Cardiac muscle cell (in vitro differentiated cells and primary cell): ENCODE measurements around the gene MMP24. TPM values are rescaled to one million over a fixed set of nuclear protein-coding genes. Genes with fewer than 3 reads are reported as not detected.
A peak's percentile ranks its signal among the peaks of the same experiment; 100 is the strongest.

Experiments used
- DNase-seq, 2 donors: peaks; one replicate each; pipeline versions ENCODE4 v3.0.0 to v3.0.0-alpha.2; 2010 to 2017; ENCODE audit warnings: low read depth in 1 of 2, low spot score in 1 of 2
- H3K27ac ChIP-seq: fragments of 200-600 bp; sonication (generic); 2 replicates; pipeline ENCODE4 v1.5.1; 2016
- H3K27me3 ChIP-seq: fragments of 200-600 bp; sonication (generic); 2 replicates; pipeline ENCODE4 v1.6.0; 2016; ENCODE audit warnings: control low read depth
- H3K36me3 ChIP-seq: fragments of 200-600 bp; sonication (generic); 2 replicates; pipeline ENCODE4 v1.5.1; 2016; ENCODE audit warnings: control low read depth
- H3K4me1 ChIP-seq: fragments of 200-600 bp; sonication (generic); 2 replicates; pipeline ENCODE4 v1.8.1; 2017; ENCODE audit warnings: low read depth, mild to moderate bottlenecking, mixed run types
- H3K4me3 ChIP-seq: fragments of 200-600 bp; sonication (generic); 2 replicates; pipeline ENCODE4 v1.5.1; 2016; ENCODE audit warnings: mild to moderate bottlenecking
- H3K9me3 ChIP-seq: fragments of 200-600 bp; sonication (generic); 2 replicates; pipeline ENCODE4 v1.5.1; 2017; ENCODE audit warnings: low read depth, mild to moderate bottlenecking, control low read depth
- CTCF ChIP-seq: IDR thresholded peaks from 2 replicates; pipeline ENCODE4 v1.5.1; 2012; ENCODE audit warnings: low read depth, mild to moderate bottlenecking, low read length
- polyA plus RNA-seq: library from polyadenylated mRNA; unstranded; fragments of >200 nt; fragmentation: Nextera tagmentation; extraction: Ambion mirVana; gene quantifications from 2 replicates; pipeline ENCODE4 v1.2.1, GENCODE V29; 2016
- total RNA-seq: library from RNA; depleted of rRNA; stranded (reverse); fragments of >200 nt; gene quantifications from 2 replicates; pipeline ENCODE4 v1.2.3, GENCODE V29; 2016

The MMP24 gene
- total and polyA plus RNA-seq, 2 experiments from 2014 or later, result 5.9 to 8.9 TPM

DNA sequence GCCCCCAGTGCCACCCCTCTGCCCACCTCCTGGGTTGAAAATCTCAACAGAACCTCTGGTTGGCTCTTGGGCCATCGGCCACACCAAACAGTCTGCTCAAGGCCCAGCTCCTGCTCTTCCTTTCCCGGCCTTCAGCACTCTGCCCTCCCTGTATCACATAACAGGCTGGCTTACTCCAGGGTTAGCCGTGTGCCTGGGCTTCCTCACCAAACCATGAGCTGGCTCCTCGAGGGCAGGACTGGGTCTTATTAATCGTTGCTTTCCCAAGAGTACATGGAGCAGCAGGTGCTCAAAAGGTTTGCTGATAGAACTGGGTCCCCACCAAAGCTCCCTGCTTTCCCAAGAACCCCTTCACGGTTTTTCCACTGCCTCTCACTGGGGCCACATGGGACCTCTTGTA is 78.5 kb downstream of the MMP24 start:
- Histone ChIP-seq H3K9me3 (no peaks in the 10 kb centered on the region), H3K36me3 (no peaks in the 10 kb centered on the region), H3K4me3 (no peak overlapping the region), H3K27ac (no peak overlapping the region), H3K4me1 (no peaks in the 10 kb centered on the region), H3K27me3 (no peaks in the 10 kb centered on the region)
- DNase-seq, result no peak
- TF ChIP-seq CTCF, result no peak

DNA sequence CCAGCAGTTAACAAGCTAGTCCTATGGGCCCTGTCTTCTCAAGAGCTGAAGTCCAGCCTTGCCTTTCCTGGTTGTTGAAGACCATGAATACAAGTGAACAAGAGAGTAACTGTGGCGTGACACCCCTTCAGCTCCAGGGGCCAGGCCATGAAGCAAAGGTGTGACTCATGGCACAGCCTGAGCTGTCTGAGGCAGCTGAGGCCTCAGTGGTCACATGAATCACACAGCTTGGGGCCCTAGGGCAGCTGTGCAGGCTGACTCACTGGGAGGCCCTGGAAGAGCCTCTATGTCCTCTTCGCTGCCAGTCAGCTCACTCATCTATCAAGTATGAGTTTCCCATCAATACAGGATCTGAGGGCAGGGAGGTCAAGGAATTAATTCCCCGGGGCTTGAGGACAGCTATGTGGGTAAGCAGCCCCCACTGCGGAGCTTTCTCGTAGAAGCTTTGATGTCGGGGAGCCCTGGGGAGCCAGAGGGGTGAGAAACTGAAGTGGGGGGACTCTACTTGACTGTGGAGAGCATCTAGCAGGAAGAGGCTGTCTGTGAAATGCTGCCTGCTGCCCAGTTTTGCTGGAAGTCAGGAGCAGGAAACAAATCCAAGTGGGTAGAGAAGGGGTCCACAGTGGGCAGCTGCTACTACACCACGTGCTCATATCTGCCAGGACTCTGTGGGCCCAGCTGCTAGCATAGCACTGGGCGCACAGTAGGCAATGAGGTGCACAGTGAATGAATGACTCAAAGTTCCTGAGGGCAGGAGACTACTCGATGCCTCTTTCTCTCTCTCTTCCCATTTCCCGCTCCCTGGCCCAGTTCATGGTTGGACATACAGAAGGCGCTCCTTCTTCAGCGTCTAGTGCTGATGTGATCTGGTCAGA is 79.4 kb downstream of the MMP24 start:
- Histone ChIP-seq H3K27ac (no peak overlapping the region), H3K4me3 (no peak overlapping the region), H3K4me1 (no peaks in the 10 kb centered on the region), H3K9me3 (no peaks in the 10 kb centered on the region), H3K36me3 (no peaks in the 10 kb centered on the region), H3K27me3 (no peaks in the 10 kb centered on the region)
- TF ChIP-seq CTCF, result no peak
- DNase-seq, result peak in 1 of 2 donors; percentile 95

DNA sequence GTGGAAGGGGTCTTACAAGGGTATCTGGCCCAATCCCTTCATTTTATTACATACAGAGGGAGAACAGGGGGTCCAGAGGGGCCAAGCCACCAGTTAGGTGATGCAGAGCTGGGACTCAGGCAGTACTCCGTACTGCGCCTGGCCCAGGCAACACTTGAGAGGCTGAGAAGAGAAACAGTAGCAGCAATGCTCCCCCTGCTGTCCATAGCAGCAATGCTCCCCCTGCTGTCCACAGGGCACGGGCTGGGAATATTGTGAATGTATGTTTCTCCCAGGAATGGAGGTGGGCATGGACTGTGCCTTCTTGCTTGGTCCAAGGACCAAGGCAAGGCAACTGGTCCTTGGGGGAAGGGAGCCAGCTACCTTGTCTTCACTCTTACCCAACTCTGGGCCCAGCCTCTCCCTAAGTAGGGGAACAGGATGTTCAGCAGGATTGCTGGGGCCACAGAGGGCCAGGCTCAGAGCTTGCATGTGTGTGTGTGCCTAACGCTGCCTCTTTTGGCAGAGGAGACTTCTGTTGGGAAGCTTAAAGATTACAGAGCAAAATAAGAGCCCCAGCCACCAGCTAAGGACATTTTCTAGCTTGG is 80.5 kb downstream of the MMP24 start:
- Histone ChIP-seq H3K4me1 (no peaks in the 10 kb centered on the region), H3K27ac (peak overlapping the region; percentile 56)
- peak; percentile 83 to 84 for DNase-seq

GRCh38 chr20:35307666-35308653 is 81.5 kb downstream of the MMP24 start:
- TF ChIP-seq CTCF, result no peak
- Histone ChIP-seq H3K27me3 (no peaks in the 10 kb centered on the region), H3K4me1 (no peaks in the 10 kb centered on the region), H3K4me3 (no peak overlapping the region), H3K36me3 (peaks cover 4% of the 10 kb centered on the region), H3K9me3 (no peaks in the 10 kb centered on the region), H3K27ac (peak overlapping the region; percentile 56)
- DNase-seq, result peak in 1 of 2 donors; percentile 73

More for the DNA sequence above, 80.5 kb downstream of the MMP24 start:
- Histone ChIP-seq H3K9me3 (no peaks in the 10 kb centered on the region), H3K4me3 (no peak overlapping the region), H3K36me3 (no peaks in the 10 kb centered on the region), H3K27me3 (no peaks in the 10 kb centered on the region)
- TF ChIP-seq CTCF, result peak; percentile 98

DNA sequence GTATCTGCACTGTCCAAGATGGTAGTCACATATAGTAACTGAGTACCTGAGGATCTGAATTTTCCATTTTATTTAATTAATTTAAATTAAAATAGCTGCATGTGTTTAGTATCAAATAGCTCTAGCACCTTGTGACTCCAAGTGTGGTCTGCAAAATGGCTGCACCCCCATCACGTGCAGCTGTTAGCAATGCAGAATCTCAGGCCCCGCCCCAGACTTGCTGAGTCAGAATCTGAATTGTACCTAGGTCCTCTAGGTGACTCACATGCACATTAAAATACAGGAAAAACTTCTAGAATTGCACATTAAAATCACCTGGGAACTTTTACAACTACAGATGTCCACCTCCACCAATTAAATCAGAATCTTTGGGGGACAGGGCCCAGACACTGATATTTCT is 84.9 kb downstream of the MMP24 start:
- Histone ChIP-seq H3K27ac (no peak overlapping the region), H3K9me3 (no peaks in the 10 kb centered on the region), H3K4me3 (no peak overlapping the region), H3K27me3 (no peaks in the 10 kb centered on the region), H3K4me1 (no peaks in the 10 kb centered on the region), H3K36me3 (peaks cover 4% of the 10 kb centered on the region)
- no peak for TF ChIP-seq CTCF
- DNase-seq, result no peak
